Measurements from ENCODE around the gene EGLN2. TPM values are rescaled to one million over a fixed set of nuclear protein-coding genes. Genes with fewer than 3 reads are reported as not detected.

Gene EGLN2
- total RNA-seq: 10 to 100 TPM; 87.4 to 90.1 TPM

DNA sequence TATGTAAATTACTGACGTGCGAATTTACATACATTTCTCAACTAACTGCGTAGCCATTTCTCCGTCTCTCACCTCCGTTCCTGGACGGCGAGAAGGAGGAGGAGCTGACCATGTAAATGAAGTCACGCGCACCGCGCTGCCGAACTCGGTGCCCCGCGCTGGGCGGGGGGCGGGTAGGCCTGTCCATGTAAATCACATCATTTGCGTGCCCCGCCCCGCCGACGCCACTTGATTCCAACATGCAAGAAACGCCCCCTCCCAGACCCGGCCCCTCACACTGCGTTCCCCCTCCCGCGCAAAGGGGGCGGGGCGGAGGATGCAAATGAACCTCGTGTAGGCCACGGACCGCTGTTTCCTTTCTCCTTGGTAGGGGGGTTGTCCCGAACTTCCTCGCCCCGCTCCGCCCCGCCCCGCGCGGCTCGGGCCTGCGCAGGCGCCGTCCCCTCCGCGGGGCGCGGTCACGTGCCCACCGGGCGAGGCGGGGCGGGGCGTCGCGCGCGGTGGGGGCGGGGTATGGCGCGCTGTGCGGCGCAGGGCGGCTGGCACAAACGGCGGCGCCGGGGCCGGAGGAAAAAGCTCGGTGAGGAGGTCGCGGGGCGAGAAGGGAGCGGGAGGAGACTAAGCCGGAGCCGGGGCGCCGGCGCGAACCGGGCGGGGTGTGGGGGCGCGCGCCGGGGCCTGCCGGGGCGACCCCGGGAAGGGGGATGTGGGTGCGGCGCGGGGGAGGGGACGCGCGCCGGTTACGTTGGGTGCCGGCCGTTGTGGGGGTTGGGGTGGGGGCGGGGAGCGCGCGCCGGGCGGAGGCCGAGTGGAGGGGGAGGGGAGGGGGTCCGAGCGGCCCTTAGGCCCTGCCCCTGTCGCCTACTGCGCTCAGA is at the start of gene EGLN2:
TSS of gene EGLN2 (plus strand) at position 509 of the 875 bp plus-strand sequence. CDS start 1,382 bp downstream, outside the sequence.
- H3K36me3 Mint-ChIP-seq (ENCODE audit: low read depth): peaks cover 43% of the 10 kb centered on the region
- intact Hi-C loops (cut with micrococcal nuclease): no loop called here
- H3K27ac Mint-ChIP-seq: peak within 1 kb of the TSS; percentile 97
- H3K9me3 Mint-ChIP-seq: no peaks in the 10 kb centered on the region
- H3K4me3 Mint-ChIP-seq: peak within 1 kb of the TSS; percentile 95
- peak; percentile 86 for ATAC-seq
- H3K4me1 Mint-ChIP-seq (ENCODE audit: low read depth): peaks cover 56% of the 10 kb centered on the region
- CTCF ChIA-PET: interaction anchor here (0.7 to 2.3 kb wide), 7 partner anchors 8 to 136 kb away, joined by 3 to 15 read pairs (median 5); partner anchors contain the start of genes COQ8B, ITPKC and RAB4B
- H3K27me3 Mint-ChIP-seq: no peaks in the 10 kb centered on the region
- TF ChIP-seq, protein P1, sequence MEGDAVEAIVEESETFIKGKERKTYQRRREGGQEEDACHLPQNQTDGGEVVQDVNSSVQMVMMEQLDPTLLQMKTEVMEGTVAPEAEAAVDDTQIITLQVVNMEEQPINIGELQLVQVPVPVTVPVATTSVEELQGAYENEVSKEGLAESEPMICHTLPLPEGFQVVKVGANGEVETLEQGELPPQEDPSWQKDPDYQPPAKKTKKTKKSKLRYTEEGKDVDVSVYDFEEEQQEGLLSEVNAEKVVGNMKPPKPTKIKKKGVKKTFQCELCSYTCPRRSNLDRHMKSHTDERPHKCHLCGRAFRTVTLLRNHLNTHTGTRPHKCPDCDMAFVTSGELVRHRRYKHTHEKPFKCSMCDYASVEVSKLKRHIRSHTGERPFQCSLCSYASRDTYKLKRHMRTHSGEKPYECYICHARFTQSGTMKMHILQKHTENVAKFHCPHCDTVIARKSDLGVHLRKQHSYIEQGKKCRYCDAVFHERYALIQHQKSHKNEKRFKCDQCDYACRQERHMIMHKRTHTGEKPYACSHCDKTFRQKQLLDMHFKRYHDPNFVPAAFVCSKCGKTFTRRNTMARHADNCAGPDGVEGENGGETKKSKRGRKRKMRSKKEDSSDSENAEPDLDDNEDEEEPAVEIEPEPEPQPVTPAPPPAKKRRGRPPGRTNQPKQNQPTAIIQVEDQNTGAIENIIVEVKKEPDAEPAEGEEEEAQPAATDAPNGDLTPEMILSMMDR (IDR thresholded peaks at IDR 0.05): no peak
- POLR2A ChIA-PET: interaction anchor here (0.5 to 3.2 kb wide), 9 partner anchors 8 to 127 kb away, joined by 3 to 15 read pairs (median 3); partner anchors contain the start of genes ACTMAP and RAB4B
- peak; percentile 100 for DNase-seq

DNA sequence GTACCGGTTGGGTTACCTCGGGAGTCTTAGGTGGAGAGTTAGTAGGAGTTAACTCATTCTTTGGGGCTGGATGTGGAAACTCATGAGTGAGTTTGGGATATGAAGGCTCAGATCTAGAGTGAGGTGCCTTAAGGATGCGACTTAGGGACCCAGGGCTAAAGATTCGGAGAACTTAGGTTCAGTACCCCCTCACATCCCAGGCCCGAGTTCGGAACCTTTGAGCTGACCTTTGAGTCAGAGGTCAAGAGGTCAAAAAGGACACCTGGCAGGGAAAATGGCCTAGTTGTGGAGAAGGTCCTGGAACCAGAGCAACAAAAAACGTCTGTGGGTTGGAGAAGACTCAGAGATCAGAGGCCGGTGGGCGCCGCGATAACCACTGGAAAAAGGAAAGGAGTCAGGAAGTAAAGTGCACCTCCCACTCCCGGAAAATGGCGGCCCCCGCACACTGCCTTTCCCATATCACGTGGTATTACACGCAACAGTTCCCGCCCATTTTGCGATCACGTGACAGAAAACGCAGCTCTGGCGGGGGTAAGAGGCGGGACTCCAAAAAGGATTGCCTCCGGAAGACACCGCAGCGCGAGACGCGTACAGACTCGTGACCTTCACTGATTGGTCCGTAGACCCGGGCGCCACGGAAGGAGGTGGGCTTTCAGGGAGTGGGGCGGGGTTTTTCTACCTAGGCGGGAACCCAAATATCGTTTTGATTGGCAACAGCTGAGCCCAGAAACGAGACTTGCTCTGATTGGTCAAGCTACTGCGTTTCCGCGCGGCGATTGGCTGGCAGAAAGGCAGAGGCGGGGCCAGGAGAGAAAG is 48.7 kb upstream of the EGLN2 start, which contains the start of gene ACTMAP:
TSS of gene ACTMAP (minus strand) at position 420 of the 816 bp plus-strand sequence. CDS start 674 bp downstream, outside the sequence.
- H3K9me3 Mint-ChIP-seq: no peaks in the 10 kb centered on the region
- POLR2A ChIA-PET: interaction anchor here (0.6 to 2.4 kb wide), 10 partner anchors 8 to 534 kb away, joined by 3 to 14 read pairs (median 4); partner anchors contain the start of genes COQ8B, EGLN2, HNRNPUL1 and ITPKC
- peak; percentile 90 for ATAC-seq
- H3K4me3 Mint-ChIP-seq: peak within 1 kb of the TSS; percentile 94
- H3K4me1 Mint-ChIP-seq (ENCODE audit: low read depth): peaks cover 27% of the 10 kb centered on the region
- peak; percentile 100 for DNase-seq
- H3K27ac Mint-ChIP-seq: peak within 1 kb of the TSS; percentile 99
- CTCF ChIA-PET: interaction anchor here (0.7 to 2.8 kb wide), 7 partner anchors 28 to 115 kb away, joined by 3 to 11 read pairs (median 4); partner anchors contain the start of gene RAB4B
- TF ChIP-seq, protein P1 (IDR thresholded peaks at IDR 0.05): no peak
- H3K36me3 Mint-ChIP-seq (ENCODE audit: low read depth): peaks cover 39% of the 10 kb centered on the region
- intact Hi-C loops (cut with micrococcal nuclease): loop anchor here (5.0 kb wide), 2 partner anchors 33 to 52 kb away; partner anchors contain the start of genes COQ8B and ITPKC
- H3K27me3 Mint-ChIP-seq: no peaks in the 10 kb centered on the region

DNA sequence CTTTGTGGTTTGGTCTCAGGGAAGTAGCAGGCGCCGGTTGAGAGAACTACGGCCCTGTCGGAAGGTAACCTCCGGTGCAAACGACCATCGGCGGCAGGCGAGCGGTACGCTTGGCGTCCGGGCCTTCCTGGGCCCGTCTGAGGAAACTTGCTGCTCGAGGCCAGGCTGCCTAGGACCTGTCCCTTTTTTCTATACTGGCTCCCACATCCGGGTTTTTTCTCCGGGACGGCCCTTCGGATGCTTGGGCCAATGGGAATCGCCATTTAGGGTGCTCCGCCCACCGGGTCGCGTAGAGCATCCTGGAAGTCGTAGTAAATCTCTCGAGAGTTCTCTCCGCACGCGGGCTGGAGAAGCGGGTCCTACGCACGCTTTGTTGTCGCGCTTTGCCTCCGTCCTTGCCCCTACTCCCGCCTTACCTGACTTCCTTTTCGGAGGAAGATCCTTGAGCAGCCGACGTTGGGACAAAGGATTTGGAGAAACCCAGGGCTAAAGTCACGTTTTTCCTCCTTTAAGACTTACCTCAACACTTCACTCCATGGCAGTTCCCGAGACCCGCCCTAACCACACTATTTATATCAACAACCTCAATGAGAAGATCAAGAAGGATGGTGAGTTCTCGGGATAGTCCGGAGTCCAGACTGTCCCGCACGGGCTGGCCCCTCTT is 48.0 kb upstream of the EGLN2 start, which contains the start of gene SNRPA:
TSS of gene SNRPA (plus strand) at position 330 of the 664 bp plus-strand sequence. CDS start at position 536, 206 bp downstream.
- TF ChIP-seq, protein P1 (IDR thresholded peaks at IDR 0.05): no peak
- H3K4me3 Mint-ChIP-seq: peak within 1 kb of the TSS; percentile 94

DNA sequence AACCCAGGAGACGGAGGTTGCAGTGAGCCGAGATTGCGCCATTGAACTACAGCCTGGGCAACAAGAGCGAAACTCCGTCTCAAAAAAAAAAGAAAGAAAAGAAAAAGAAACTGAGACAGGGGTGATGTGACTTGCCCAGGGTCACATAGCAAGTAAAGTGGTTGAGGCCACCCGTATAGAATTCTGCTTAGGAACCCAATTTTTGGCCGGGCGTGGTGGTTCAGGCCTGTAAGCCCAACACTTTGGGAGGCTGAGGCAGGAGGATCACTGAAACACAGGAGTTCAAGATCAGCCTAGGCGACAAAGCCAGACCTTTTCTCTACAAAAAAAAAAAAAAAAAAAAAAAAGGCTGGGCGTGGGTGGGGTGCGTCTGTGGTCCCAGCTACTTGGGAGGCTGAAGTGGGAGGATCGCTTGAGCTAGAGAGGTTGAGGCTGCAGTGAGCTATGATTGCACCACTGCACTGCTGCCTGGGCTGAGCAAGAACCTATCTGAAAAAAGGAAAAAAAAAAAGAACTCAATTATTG is 46.7 kb upstream of the EGLN2 start:
- ATAC-seq (no peak), DNase-seq (peak; percentile 64)
- peak overlapping the region; percentile 94 for H3K4me3 Mint-ChIP-seq
- no peaks in the 10 kb centered on the region for H3K9me3 Mint-ChIP-seq
- TF ChIP-seq, protein P1 (IDR thresholded peaks at IDR 0.05): no peak
- no peaks in the 10 kb centered on the region for H3K27me3 Mint-ChIP-seq
- H3K36me3 Mint-ChIP-seq (ENCODE audit: low read depth): peaks cover 57% of the 10 kb centered on the region
- ChIA-PET POLR2A (interaction anchor here (0.7 to 4.0 kb wide), 11 partner anchors 8 to 511 kb away, joined by 3 to 22 read pairs (median 6); partner anchors contain the start of genes COQ8B, EGLN2, ITPKC and MIA), CTCF (interaction anchor here (1.2 to 5.7 kb wide), 5 partner anchors 25 to 89 kb away, joined by 3 to 36 read pairs (median 4); partner anchors contain the start of genes EGLN2 and RAB4B)
- intact Hi-C loops (cut with micrococcal nuclease): loop anchor here (5.0 kb wide), 2 partner anchors 35 to 50 kb away; partner anchors contain the start of genes COQ8B and ITPKC
- H3K27ac Mint-ChIP-seq: peak overlapping the region; percentile 99
- H3K4me1 Mint-ChIP-seq (ENCODE audit: low read depth): peaks cover 47% of the 10 kb centered on the region

More for the DNA sequence above, 48.0 kb upstream of the EGLN2 start, which contains the start of gene SNRPA:
- H3K27ac Mint-ChIP-seq: peak within 1 kb of the TSS; percentile 99
- ChIA-PET POLR2A (interaction anchor here (0.8 to 2.4 kb wide), 10 partner anchors 27 to 513 kb away, joined by 3 to 14 read pairs (median 4); partner anchors contain the start of genes COQ8B, EGLN2, HNRNPUL1 and ITPKC), CTCF (interaction anchor here (0.7 to 5.7 kb wide), 7 partner anchors 27 to 116 kb away, joined by 3 to 36 read pairs (median 7); partner anchors contain the start of gene RAB4B)
- H3K36me3 Mint-ChIP-seq (ENCODE audit: low read depth): peaks cover 46% of the 10 kb centered on the region
- no peaks in the 10 kb centered on the region for H3K9me3 Mint-ChIP-seq
- H3K27me3 Mint-ChIP-seq: no peaks in the 10 kb centered on the region
- DNase-seq (peak; percentile 99), ATAC-seq (peak; percentile 69)
- intact Hi-C loops (cut with micrococcal nuclease): loop anchor here (5.0 kb wide), 2 partner anchors 34 to 51 kb away; partner anchors contain the start of genes COQ8B and ITPKC
- peaks cover 35% of the 10 kb centered on the region for H3K4me1 Mint-ChIP-seq (ENCODE audit: low read depth)
